CD4-positive, alpha-beta T cell (primary cell): ENCODE results near the gene MKI67. TPM values are rescaled to one million over a fixed set of nuclear protein-coding genes. Genes with fewer than 3 reads are reported as not detected.

ENCODE experiments used
- ATAC-seq: fragments of 200-7000 bp; cut with Tn5 transposase; one replicate; pipeline ENCODE4 v1.10.0; 2022; ENCODE audit warnings: mild to moderate bottlenecking; ENCODE audit not compliant: poor library complexity
- CTCF ChIA-PET: fragments of 350-600 bp; sonication (Branson Sonifier 250); formaldehyde crosslinking; loops from one replicate; lab custom pipeline; 2021; ENCODE audit warnings: antibody characterized with exemption, inconsistent platforms; lab: Charles Lee
- POLR2A ChIA-PET: fragments of 350-600 bp; sonication (Branson Sonifier 250); formaldehyde crosslinking; loops from one replicate; lab custom pipeline; 2021; ENCODE audit warnings: antibody characterized with exemption, inconsistent platforms; lab: Charles Lee
- DNase-seq, 14 experiments: peaks; one replicate each; pipeline ENCODE4 v3.0.0-alpha.2; 2013 to 2020; ENCODE audit warnings: mixed read lengths in 2 of 14
- H3K27ac ChIP-seq, 2 donors: one replicate each; pipeline versions ENCODE4 v1.5.1 to v1.7.0; 2013; ENCODE audit warnings: low read length in 2 of 2, low read depth in 1 of 2, mild to moderate bottlenecking in 1 of 2
- H3K27me3 ChIP-seq, 2 experiments: 1 replicate in 1 of 2; 2 replicates in 1 of 2; pipeline versions ENCODE4 v1.6.1 to v1.7.0; 2013; ENCODE audit warnings: low read length in 2 of 2, control low read depth in 1 of 2, mild to moderate bottlenecking in 1 of 2, moderate library complexity in 1 of 2; ENCODE audit not compliant: insufficient read depth in 2 of 2, control insufficient read depth in 1 of 2
- H3K36me3 ChIP-seq: one replicate; pipeline ENCODE4 v1.6.1; 2013; ENCODE audit warnings: low read length, control low read depth; ENCODE audit not compliant: insufficient read depth
- H3K4me1 ChIP-seq: one replicate; pipeline ENCODE4 v1.6.1; 2013; ENCODE audit warnings: low read length, control low read depth; ENCODE audit not compliant: insufficient read depth
- H3K4me3 ChIP-seq: one replicate; pipeline ENCODE4 v1.5.1; 2013; ENCODE audit warnings: mild to moderate bottlenecking, low read length, moderate library complexity
- H3K9me3 ChIP-seq, 2 experiments: 1 replicate in 1 of 2; 2 replicates in 1 of 2; pipeline versions ENCODE4 v1.6.1 to v1.7.0; 2013; ENCODE audit warnings: low read length in 2 of 2, mild to moderate bottlenecking in 2 of 2, control low read depth in 1 of 2, moderate library complexity in 1 of 2; ENCODE audit not compliant: control insufficient read depth in 1 of 2, insufficient read depth in 1 of 2
- H3K27ac Mint-ChIP-seq: one replicate; pipeline ENCODE4 v1.8.0; 2020; ENCODE audit warnings: mixed read lengths
- H3K27me3 Mint-ChIP-seq: one replicate; pipeline ENCODE4 v1.8.0; 2021; ENCODE audit warnings: mixed read lengths
- H3K36me3 Mint-ChIP-seq: one replicate; pipeline ENCODE4 v1.8.0; 2021; ENCODE audit warnings: low read depth, mixed read lengths
- H3K4me1 Mint-ChIP-seq: one replicate; pipeline ENCODE4 v1.8.0; 2021; ENCODE audit warnings: low read depth, mixed read lengths
- H3K4me3 Mint-ChIP-seq: one replicate; pipeline ENCODE4 v1.8.0; 2020; ENCODE audit warnings: mild to moderate bottlenecking, mixed read lengths
- H3K9me3 Mint-ChIP-seq: one replicate; pipeline ENCODE4 v1.8.0; 2020; ENCODE audit warnings: mixed read lengths
- CTCF ChIP-seq: fragments of 200-600 bp; IDR thresholded peaks from one replicate; pipeline ENCODE4 v1.8.0; 2022; ENCODE audit warnings: antibody characterized with exemption, mild to moderate bottlenecking
- intact Hi-C, 2 experiments: fragments of 100-400 bp; cut with DNase I in 1 of 2; cut with micrococcal nuclease in 1 of 2; formaldehyde crosslinking; loops; one replicate each; pipeline versions ENCODE4 v1.15.1 to v1.9.0; 2023 to 2025; cut with DNase I, micrococcal nuclease
- total RNA-seq, 174 experiments: library from RNA in 2 of 174; stranded (reverse) in 2 of 174; gene quantifications; one replicate each; pipeline ENCODE4 v1.2.3 and lab custom pipeline; 2021 to 2026

Gene MKI67
- total RNA-seq, 2 experiments from 2014 or later: 0.92 to 1.2 TPM

GRCh38 chr10:128137877-128138276, 11.7 kb upstream of the MKI67 start:
- no peaks in the 10 kb centered on the region for H3K9me3 Mint-ChIP-seq
- Histone ChIP-seq H3K4me1 (no peaks in the 10 kb centered on the region), H3K27ac (no peak overlapping the region), H3K27me3 (no peaks in the 10 kb centered on the region), H3K36me3 (no peaks in the 10 kb centered on the region), H3K4me3 (no peak overlapping the region), H3K9me3 (no peaks in the 10 kb centered on the region)
- DNase-seq (no peak), ATAC-seq (no peak)
- CTCF ChIA-PET: interaction anchor here (0.7 kb wide), 1 partner anchor 1798 kb away, joined by 3 read pairs; no protein-coding TSS in a partner anchor
- POLR2A ChIA-PET: interaction anchor here (1.5 kb wide), 1 partner anchor 12 kb away, joined by 3 read pairs; no protein-coding TSS in a partner anchor
- no peaks in the 10 kb centered on the region for H3K36me3 Mint-ChIP-seq
- H3K4me3 Mint-ChIP-seq: no peak overlapping the region
- intact Hi-C loops: no loop called here
- H3K4me1 Mint-ChIP-seq: no peaks in the 10 kb centered on the region
- no peaks in the 10 kb centered on the region for H3K27me3 Mint-ChIP-seq
- no peak for TF ChIP-seq CTCF
- H3K27ac Mint-ChIP-seq: no peak overlapping the region

- Histone ChIP-seq H3K27me3 (peaks cover 6 to 7% of the 10 kb centered on the region in 2 experiments), H3K27ac (no peak overlapping the region), H3K36me3 (no peaks in the 10 kb centered on the region), H3K9me3 (peaks cover 0 to under 1% of the 10 kb centered on the region in 2 experiments), H3K4me1 (peaks cover 10% of the 10 kb centered on the region), H3K4me3 (no peak overlapping the region)
- TF ChIP-seq CTCF: no peak
- Mint-ChIP-seq H3K36me3 (no peaks in the 10 kb centered on the region), H3K4me1 (peaks cover 10% of the 10 kb centered on the region), H3K27ac (no peak overlapping the region), H3K4me3 (no peak overlapping the region), H3K9me3 (no peaks in the 10 kb centered on the region), H3K27me3 (peaks cover 6% of the 10 kb centered on the region)
- POLR2A ChIA-PET: no interaction called here
- ATAC-seq (no peak), DNase-seq (no peak)
- CTCF ChIA-PET: interaction anchor here (1.4 kb wide), 1 partner anchor 118 kb away, joined by 3 read pairs; no protein-coding TSS in a partner anchor
- intact Hi-C loops: loop anchor here in 1 of 2 experiments (2.0 kb wide), 1 partner anchor 17 kb away; no protein-coding TSS in a partner anchor
Measured at GRCh38 chr10:128130051-128130450, 3.8 kb upstream of the MKI67 start.

- Mint-ChIP-seq H3K36me3 (no peaks in the 10 kb centered on the region), H3K4me1 (peaks cover 20% of the 10 kb centered on the region), H3K9me3 (no peaks in the 10 kb centered on the region), H3K27me3 (peaks cover 21% of the 10 kb centered on the region), H3K4me3 (no peak overlapping the region), H3K27ac (no peak overlapping the region)
- ATAC-seq: no peak
- DNase-seq: no peak
- H3K27ac ChIP-seq: no peak overlapping the region
- POLR2A ChIA-PET: no interaction called here
- no peaks in the 10 kb centered on the region for H3K36me3 ChIP-seq
- intact Hi-C loops: loop anchor here (5.0 to 10.0 kb wide), 2 partner anchors 61 to 1336 kb away; partner anchors contain the start of gene MGMT (in 1 of the 2)
- H3K4me3 ChIP-seq: no peak overlapping the region
- H3K4me1 ChIP-seq: peaks cover 20% of the 10 kb centered on the region
- no peak for TF ChIP-seq CTCF
- peaks cover 0 to 5% of the 10 kb centered on the region in 2 experiments for H3K9me3 ChIP-seq
- CTCF ChIA-PET: no interaction called here
- H3K27me3 ChIP-seq: peaks cover 16 to 21% of the 10 kb centered on the region in 2 experiments
Measured at GRCh38 chr10:128128582-128128981, 2.4 kb upstream of the MKI67 start.
